MCF 10A (cell line): ENCODE measurements around the gene SART3. TPM values are rescaled to one million over a fixed set of nuclear protein-coding genes. Genes with fewer than 3 reads are reported as not detected.

Experiments used
- BruUV-seq: library from RNA; stranded (reverse); fragments of 400-500 nt; replicated peaks from 2 replicates; lab custom pipeline; 2021; lab: Mats Ljungman, UMichigan
- CTCF ChIA-PET: fragments of 300-600 bp; sonication (Branson Sonifier 250); formaldehyde crosslinking; extraction: SDS; loops from one replicate; lab custom pipeline; 2021; ENCODE audit warnings: antibody characterized with exemption, inconsistent platforms; lab: Yijun Ruan, JAX
- POLR2A ChIA-PET: fragments of 300-600, 350-650 bp; sonication (Branson Sonifier 250); formaldehyde crosslinking; extraction: SDS; loops from one replicate; lab custom pipeline; 2020; ENCODE audit warnings: antibody characterized with exemption, inconsistent platforms; lab: Yijun Ruan, JAX
- DNase-seq: peaks from one replicate; pipeline ENCODE4 v3.0.0-alpha.2; 2018; ENCODE audit not compliant: unreplicated experiment
- H3K27ac Mint-ChIP-seq: one replicate; pipeline ENCODE4 v1.8.0; 2022; ENCODE audit warnings: mild to moderate bottlenecking, low read depth, mixed read lengths; ENCODE audit not compliant: unreplicated experiment
- H3K27me3 Mint-ChIP-seq: one replicate; pipeline ENCODE4 v1.8.0; 2022; ENCODE audit warnings: mixed read lengths; ENCODE audit not compliant: insufficient read depth, unreplicated experiment
- H3K36me3 Mint-ChIP-seq: one replicate; pipeline ENCODE4 v1.8.0; 2022; ENCODE audit warnings: mild to moderate bottlenecking, moderate library complexity, mixed read lengths; ENCODE audit not compliant: insufficient read depth, unreplicated experiment
- H3K4me1 Mint-ChIP-seq: one replicate; pipeline ENCODE4 v1.8.0; 2022; ENCODE audit warnings: mixed read lengths; ENCODE audit not compliant: insufficient read depth, unreplicated experiment
- H3K4me3 Mint-ChIP-seq: one replicate; pipeline ENCODE4 v1.8.0; 2022; ENCODE audit warnings: mild to moderate bottlenecking, moderate library complexity, mixed read lengths; ENCODE audit not compliant: unreplicated experiment
- H3K9me3 Mint-ChIP-seq: one replicate; pipeline ENCODE4 v1.8.0; 2022; ENCODE audit warnings: mixed read lengths; ENCODE audit not compliant: unreplicated experiment
- intact Hi-C: fragments of 100-400 bp; cut with micrococcal nuclease; formaldehyde crosslinking; loops from 2 replicates; pipeline ENCODE4 v1.14.1; 2022
- total RNA-seq: library from RNA; stranded (reverse); gene quantifications from 2 replicates; pipeline ENCODE4 v1.2.3, GENCODE V29; 2022
- TF ChIP-seq, protein P1 (sequence below): fragments of 200-600 bp; IDR thresholded peaks from one replicate; pipeline ENCODE4 v1.8.0; 2022; ENCODE audit warnings: antibody characterized with exemption, mild to moderate bottlenecking; ENCODE audit not compliant: unreplicated experiment

Gene SART3
- total RNA-seq, 1 experiment from 2014 or later = 73.4 TPM

DNA sequence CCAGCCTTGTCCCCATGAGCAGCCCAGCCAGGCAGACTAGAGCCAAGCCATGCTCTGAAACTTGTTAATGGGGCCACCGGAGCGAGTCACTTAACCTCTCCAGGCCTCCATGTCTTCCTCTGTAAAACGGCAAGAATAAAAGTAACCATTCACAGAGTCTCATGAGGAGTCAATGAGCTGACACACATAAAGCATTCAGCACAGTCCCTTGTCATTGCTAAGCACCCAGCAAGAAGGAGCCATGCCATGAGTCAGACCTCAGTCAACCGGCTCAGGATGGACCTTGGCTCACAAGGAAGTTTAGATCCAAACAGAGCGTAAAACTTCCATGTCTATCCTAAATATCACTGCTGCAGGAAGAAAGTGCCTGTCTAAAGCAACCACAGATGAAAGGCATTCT lies 35.3 kb downstream of the SART3 start:
- no TSS peak for BruUV-seq
- intact Hi-C loops = no loop called here
- Mint-ChIP-seq H3K4me1 (no peaks in the 10 kb centered on the region), H3K36me3 (peaks cover 91% of the 10 kb centered on the region), H3K9me3 (no peaks in the 10 kb centered on the region), H3K4me3 (no peak overlapping the region), H3K27me3 (no peaks in the 10 kb centered on the region), H3K27ac (no peak overlapping the region)
- ChIA-PET CTCF (interaction anchor here (0.6 to 2.2 kb wide), 3 partner anchors 11 to 92 kb away, joined by 3 to 6 read pairs (median 3); no protein-coding TSS in a partner anchor), POLR2A (no interaction called here)
- TF ChIP-seq, protein P1, sequence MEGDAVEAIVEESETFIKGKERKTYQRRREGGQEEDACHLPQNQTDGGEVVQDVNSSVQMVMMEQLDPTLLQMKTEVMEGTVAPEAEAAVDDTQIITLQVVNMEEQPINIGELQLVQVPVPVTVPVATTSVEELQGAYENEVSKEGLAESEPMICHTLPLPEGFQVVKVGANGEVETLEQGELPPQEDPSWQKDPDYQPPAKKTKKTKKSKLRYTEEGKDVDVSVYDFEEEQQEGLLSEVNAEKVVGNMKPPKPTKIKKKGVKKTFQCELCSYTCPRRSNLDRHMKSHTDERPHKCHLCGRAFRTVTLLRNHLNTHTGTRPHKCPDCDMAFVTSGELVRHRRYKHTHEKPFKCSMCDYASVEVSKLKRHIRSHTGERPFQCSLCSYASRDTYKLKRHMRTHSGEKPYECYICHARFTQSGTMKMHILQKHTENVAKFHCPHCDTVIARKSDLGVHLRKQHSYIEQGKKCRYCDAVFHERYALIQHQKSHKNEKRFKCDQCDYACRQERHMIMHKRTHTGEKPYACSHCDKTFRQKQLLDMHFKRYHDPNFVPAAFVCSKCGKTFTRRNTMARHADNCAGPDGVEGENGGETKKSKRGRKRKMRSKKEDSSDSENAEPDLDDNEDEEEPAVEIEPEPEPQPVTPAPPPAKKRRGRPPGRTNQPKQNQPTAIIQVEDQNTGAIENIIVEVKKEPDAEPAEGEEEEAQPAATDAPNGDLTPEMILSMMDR = no peak
- no peak for DNase-seq

DNA sequence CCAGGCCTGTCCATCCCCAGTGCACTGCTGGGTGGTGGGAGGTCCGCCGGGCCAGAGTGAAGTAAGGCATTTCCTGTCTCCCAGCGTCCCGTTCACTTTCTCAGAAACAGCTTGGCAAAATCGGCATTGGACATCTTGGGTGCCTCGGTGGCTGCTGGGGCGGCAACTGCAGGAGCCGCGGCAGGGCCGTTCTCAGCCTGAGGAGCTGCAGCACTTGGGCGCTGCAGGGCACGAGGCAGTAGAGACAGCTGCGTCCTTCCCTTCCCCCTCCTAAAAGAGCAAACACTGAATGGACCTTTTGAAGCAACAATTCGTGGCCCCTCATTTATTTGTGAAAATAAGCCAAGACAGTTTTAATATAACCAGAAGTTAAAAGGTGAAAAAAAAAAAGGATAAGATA lies 37.6 kb downstream of the SART3 start:
- H3K27ac Mint-ChIP-seq = no peak overlapping the region
- intact Hi-C loops = no loop called here
- peaks cover 91% of the 10 kb centered on the region for H3K36me3 Mint-ChIP-seq
- BruUV-seq = no TSS peak
- H3K4me1 Mint-ChIP-seq = no peaks in the 10 kb centered on the region
- POLR2A ChIA-PET = interaction anchor here (1.9 kb wide), 1 partner anchor 10 kb away, joined by 5 read pairs; no protein-coding TSS in a partner anchor
- H3K27me3 Mint-ChIP-seq = no peaks in the 10 kb centered on the region
- no peaks in the 10 kb centered on the region for H3K9me3 Mint-ChIP-seq
- CTCF ChIA-PET = interaction anchor here (0.8 to 2.7 kb wide), 2 partner anchors 9 to 11 kb away, joined by 3 to 11 read pairs; no protein-coding TSS in a partner anchor
- TF ChIP-seq, protein P1 = no peak
- no peak for DNase-seq
- no peak overlapping the region for H3K4me3 Mint-ChIP-seq

DNA sequence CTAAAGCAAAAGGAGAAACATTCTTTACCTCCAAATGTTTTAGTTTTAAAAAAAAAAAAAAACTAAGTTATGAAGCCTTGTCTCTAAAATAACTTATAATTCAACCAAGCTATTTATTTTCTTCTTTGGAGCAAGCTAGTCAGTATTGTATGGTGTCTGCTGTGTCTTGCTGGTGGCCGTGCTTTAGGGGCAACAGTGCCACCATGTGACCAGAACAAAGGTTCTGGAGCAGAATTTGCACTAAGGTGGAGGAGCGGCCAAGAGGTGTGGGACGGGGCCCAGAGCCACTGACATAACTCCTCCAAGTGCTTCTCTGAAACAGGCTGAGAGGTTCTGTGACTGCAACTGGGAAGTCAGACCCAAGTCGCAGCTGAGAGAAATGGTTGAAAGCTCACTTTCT lies 41.4 kb downstream of the SART3 start:
- Mint-ChIP-seq H3K27me3 (no peaks in the 10 kb centered on the region), H3K9me3 (no peaks in the 10 kb centered on the region), H3K27ac (no peak overlapping the region), H3K4me3 (no peak overlapping the region), H3K36me3 (peaks cover 75% of the 10 kb centered on the region), H3K4me1 (peaks cover 15% of the 10 kb centered on the region)
- POLR2A ChIA-PET = interaction anchor here (0.5 to 0.7 kb wide), 2 partner anchors 1061 to 1419 kb away, joined by 3 to 5 read pairs; no protein-coding TSS in a partner anchor
- TF ChIP-seq, protein P1 = no peak
- no TSS peak for BruUV-seq
- peak; percentile 1 for DNase-seq
- intact Hi-C loops = loop anchor here (5.0 to 10.0 kb wide), 2 partner anchors 98 to 835 kb away; partner anchors contain the start of gene PWP1
- CTCF ChIA-PET = interaction anchor here (0.6 to 1.3 kb wide), 5 partner anchors 89 to 1387 kb away, joined by 3 to 5 read pairs (median 4); no protein-coding TSS in a partner anchor

DNA sequence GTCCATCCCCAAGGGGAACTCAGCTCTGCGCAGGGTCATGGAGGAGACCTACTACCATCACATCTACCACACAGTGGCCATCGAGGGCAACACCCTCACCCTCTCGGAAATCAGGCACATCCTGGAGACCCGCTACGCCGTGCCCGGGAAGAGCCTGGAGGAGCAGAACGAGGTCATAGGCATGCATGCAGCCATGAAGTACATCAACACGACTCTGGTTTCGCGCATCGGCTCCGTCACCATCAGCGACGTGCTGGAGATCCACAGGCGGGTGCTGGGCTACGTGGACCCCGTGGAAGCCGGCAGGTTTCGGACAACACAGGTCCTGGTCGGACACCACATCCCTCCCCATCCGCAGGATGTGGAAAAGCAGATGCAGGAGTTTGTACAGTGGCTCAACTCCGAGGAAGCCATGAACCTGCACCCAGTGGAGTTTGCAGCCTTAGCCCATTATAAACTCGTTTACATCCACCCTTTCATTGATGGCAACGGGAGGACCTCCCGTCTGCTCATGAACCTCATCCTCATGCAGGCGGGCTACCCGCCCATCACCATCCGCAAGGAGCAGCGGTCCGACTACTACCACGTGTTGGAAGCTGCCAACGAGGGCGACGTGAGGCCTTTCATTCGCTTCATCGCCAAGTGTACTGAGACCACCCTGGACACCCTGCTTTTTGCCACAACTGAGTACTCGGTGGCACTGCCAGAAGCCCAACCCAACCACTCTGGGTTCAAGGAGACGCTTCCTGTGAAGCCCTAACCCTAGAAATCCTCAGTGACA lies 42.1 kb downstream of the SART3 start:
- BruUV-seq = no TSS peak
- ChIA-PET POLR2A (interaction anchor here (0.7 kb wide), 1 partner anchor 1418 kb away, joined by 5 read pairs; no protein-coding TSS in a partner anchor), CTCF (interaction anchor here (0.6 to 1.3 kb wide), 3 partner anchors 78 to 607 kb away, joined by 5 read pairs; no protein-coding TSS in a partner anchor)

More for the DNA sequence above, 42.1 kb downstream of the SART3 start:
- H3K4me3 Mint-ChIP-seq = no peak overlapping the region
- H3K4me1 Mint-ChIP-seq = peaks cover 15% of the 10 kb centered on the region
- H3K27ac Mint-ChIP-seq = no peak overlapping the region
- intact Hi-C loops = loop anchor here (5.0 to 10.0 kb wide), 2 partner anchors 98 to 834 kb away; partner anchors contain the start of gene PWP1
- H3K27me3 Mint-ChIP-seq = no peaks in the 10 kb centered on the region
- no peak for DNase-seq
- no peaks in the 10 kb centered on the region for H3K9me3 Mint-ChIP-seq
- TF ChIP-seq, protein P1 = no peak
- H3K36me3 Mint-ChIP-seq = peaks cover 68% of the 10 kb centered on the region
